Measurements from ENCODE around the gene IFRD2.

IFRD2 gene

DNA sequence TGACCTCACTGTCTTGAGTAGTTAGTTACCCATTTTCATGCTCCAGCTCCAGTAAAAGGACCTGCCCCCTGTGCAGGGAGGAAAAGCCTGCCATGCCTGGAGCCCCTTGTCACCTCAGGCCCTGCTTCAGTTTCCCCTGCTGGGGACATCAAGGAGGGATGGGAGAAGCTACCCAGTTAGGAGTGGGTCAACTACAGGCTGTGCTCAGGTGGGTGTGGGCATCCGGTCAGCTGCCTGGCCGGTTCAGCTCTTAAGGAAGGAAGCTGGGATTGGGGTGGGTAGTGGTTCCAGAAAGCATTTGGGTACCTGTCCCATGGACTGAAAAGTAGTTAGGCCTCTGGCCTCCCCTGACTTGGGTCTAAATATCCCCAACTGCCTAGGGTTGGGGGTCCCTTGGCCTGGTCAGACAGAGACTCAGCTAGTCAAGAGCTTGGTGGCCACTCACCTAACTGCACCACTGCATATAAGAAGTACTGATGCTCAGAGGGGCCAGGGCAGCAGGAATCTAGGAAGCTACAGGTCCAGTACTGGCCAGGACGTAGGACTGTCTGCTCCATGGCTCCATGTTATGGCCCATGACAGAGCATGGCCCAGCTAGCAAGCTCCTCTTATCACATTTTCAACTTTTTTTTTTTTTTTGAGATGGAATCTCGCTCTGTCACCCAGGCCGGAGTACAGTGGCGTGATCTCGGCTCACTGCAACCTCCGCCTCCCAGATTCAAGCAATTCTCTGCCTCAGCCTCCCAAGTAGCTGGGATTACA lies 12.8 kb downstream of the IFRD2 start:
- no peak for DNase-seq (ENCODE audit: extremely low read depth, low read depth)
- no peak overlapping the region for H3K4me3 ChIP-seq (replicated peaks; ENCODE audit: low read depth, low read length)
- TF ChIP-seq, protein P1, sequence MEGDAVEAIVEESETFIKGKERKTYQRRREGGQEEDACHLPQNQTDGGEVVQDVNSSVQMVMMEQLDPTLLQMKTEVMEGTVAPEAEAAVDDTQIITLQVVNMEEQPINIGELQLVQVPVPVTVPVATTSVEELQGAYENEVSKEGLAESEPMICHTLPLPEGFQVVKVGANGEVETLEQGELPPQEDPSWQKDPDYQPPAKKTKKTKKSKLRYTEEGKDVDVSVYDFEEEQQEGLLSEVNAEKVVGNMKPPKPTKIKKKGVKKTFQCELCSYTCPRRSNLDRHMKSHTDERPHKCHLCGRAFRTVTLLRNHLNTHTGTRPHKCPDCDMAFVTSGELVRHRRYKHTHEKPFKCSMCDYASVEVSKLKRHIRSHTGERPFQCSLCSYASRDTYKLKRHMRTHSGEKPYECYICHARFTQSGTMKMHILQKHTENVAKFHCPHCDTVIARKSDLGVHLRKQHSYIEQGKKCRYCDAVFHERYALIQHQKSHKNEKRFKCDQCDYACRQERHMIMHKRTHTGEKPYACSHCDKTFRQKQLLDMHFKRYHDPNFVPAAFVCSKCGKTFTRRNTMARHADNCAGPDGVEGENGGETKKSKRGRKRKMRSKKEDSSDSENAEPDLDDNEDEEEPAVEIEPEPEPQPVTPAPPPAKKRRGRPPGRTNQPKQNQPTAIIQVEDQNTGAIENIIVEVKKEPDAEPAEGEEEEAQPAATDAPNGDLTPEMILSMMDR (IDR thresholded peaks at IDR 0.05; ENCODE audit: low read depth, low read length, missing control alignments) = no peak

DNA sequence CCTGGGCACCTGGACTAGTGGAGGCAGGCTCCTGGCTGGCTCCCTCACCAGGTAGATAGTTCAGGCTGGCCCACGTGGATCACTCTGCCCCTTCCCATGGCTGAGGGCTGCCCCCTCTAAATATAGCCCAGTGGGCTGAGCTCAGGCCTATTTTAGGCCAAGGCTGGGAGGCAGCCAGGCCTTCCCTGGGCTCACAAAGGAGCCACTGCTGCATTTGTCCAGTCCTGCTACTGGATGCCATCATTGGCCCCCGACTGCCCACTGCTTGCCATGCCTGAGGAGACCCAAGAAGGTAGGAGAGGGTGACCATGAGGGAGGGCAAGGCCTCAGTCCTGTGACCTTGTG lies 13.4 kb downstream of the IFRD2 start, which contains the start of gene LSMEM2:
TSS of gene LSMEM2 (plus strand) at position 208 of the 345 bp plus-strand sequence. CDS start at position 235, 27 bp downstream.
- H3K4me3 ChIP-seq (replicated peaks; ENCODE audit: low read depth, low read length) = no peak within 1 kb of the TSS
- no peak for DNase-seq (ENCODE audit: extremely low read depth, low read depth)
- TF ChIP-seq, protein P1 (IDR thresholded peaks at IDR 0.05; ENCODE audit: low read depth, low read length, missing control alignments) = no peak

DNA sequence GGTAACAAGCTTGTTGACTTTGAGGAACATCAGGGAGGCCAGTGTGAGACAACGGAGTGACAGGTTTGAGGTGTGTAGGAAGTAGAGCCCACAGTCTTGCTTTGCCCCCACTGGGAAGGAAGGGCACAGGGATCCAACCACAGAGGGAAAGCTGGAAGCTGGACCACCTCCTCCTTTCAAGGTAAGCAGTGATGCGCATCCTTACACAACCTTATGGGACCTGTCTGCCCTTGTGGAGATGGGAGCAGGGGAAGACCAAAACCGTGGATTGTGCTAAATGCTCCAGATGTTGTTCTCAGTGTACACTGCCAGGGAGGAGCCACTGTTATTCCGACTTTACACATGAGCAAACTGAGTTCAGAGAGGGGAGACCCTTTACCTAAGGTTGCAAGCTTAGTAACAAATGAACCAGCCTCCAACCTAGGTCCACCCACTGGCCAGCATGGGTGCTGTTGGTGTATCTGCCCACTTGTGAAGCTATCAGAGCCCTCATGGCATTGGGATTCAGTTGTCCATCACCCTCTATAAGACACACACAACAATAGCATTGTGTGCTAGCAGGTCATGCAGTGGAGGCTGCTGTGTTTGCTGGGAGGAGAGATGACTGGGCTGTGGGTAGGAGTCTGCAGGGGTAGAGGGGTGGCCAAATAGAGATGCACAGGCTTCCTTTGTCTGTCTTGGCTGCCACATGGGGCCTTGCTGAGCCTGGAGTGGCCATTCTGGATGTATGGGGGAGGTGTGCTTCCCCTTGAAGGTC lies 13.9 kb downstream of the IFRD2 start:
- DNase-seq (ENCODE audit: extremely low read depth, low read depth) = no peak
- TF ChIP-seq, protein P1 (IDR thresholded peaks at IDR 0.05; ENCODE audit: low read depth, low read length, missing control alignments) = no peak
- H3K4me3 ChIP-seq (replicated peaks; ENCODE audit: low read depth, low read length) = no peak overlapping the region

DNA sequence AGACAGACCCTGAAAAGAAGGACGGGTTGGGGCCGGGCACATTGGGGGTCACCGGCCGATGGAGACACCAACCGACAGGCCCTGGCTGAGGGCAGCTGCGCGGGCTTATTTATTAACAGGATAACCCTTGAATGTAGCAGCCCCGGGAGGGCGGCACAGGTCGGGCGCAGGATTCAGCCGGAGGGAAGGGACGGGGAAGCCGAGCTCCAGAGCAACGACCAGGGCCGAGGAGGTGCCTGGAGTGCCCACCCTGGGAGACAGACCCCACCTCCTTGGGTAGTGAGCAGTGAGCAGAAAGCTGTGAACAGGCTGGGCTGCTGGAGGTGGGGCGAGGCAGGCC lies 15.5 kb downstream of the IFRD2 start:
- TF ChIP-seq, protein P1 (IDR thresholded peaks at IDR 0.05; ENCODE audit: low read depth, low read length, missing control alignments) = no peak
- H3K4me3 ChIP-seq (replicated peaks; ENCODE audit: low read depth, low read length) = no peak overlapping the region

DNA sequence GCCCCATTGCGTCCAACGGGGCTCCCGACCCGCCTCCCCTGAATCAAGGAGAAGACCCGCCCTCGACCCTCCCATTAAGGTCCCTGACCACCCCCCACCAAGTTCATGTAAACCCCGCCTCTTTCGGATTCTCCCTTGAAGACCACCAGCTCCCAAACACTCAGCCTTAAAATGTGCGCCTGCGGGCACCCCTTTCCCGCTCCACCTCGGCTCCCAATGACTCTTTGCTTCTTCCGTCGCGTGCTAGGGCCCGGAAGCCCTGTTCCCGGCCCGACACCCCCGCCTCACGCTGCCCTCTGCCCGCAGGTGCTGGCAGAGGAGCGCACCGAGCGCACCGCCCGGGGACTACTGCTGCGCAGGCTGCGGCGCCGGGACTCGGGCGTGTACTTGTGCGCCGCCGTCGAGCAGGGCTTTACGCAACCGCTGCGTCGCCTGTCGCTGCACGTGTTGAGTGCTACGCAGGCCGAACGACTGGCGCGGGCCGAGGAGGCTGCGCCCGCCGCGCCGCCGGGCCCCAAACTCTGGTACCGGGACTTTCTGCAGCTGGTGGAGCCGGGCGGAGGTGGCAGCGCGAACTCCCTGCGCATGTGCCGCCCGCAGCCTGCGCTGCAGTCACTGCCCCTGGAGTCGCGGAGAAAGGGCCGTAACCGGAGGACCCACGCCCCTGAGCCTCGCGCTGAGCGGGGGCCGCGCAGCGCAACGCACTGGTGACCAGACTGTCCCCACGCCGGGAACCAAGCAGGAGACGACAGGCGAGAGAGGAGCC lies 16.1 kb downstream of the IFRD2 start:
- H3K4me3 ChIP-seq (replicated peaks; ENCODE audit: low read depth, low read length) = no peak overlapping the region
- no peak for DNase-seq (ENCODE audit: extremely low read depth, low read depth)
- TF ChIP-seq, protein P1 (IDR thresholded peaks at IDR 0.05; ENCODE audit: low read depth, low read length, missing control alignments) = no peak

More for the DNA sequence above, 15.5 kb downstream of the IFRD2 start:
- no peak for DNase-seq (ENCODE audit: extremely low read depth, low read depth)

DNA sequence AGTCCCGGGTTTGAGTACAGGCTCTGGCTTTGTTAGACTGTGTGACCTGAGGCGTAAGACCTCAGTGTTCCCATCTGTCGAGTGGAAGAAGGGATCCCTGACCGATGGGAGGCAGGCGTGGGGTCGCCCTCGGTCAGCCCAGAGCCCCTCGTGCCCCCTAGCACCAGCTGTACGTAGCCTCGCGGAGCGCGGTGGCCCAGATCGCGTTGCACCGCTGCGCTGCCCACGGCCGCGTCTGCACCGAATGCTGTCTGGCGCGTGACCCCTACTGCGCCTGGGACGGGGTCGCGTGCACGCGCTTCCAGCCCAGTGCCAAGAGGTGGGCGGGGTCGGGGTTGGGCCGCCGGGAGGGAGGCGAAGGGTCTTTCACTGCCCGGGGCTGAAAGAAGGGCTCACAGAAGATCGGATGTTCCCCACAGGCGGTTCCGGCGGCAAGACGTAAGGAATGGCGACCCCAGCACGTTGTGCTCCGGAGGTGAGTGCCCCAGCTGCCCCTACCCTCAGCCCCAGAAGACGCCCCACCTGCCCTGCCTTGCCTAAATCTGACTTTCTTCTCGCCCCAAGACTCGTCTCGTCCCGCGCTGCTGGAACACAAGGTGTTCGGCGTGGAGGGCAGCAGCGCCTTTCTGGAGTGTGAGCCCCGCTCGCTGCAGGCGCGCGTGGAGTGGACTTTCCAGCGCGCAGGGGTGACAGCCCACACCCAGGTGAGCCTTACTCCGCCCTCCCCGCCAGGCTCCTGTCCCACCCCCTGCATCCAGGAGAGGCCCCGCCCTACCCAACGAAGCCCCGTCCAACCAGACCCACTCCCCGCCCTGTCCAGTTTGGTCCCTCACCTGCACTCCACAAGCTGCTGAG lies 16.9 kb downstream of the IFRD2 start:
- H3K4me3 ChIP-seq (replicated peaks; ENCODE audit: low read depth, low read length) = no peak overlapping the region
- DNase-seq (ENCODE audit: extremely low read depth, low read depth) = no peak
- TF ChIP-seq, protein P1 (IDR thresholded peaks at IDR 0.05; ENCODE audit: low read depth, low read length, missing control alignments) = no peak

Data from HFF-Myc (cell line).